Posterior cingulate gyrus (tissue), 11 donors: Measurements from ENCODE around the gene CD200.
"Not testable (repeated sequence)": the region's sequence is repeated elsewhere in the genome, so short reads cannot be mapped to it uniquely, and the experiment has no call there.

Experiments used
- DNase-seq, 10 donors: peaks; one replicate each; pipeline versions ENCODE4 v3.0.0 to v3.0.0-alpha.2; 2020 to 2021; ENCODE audit warnings: mixed read lengths in 3 of 10
- intact Hi-C: fragments of 100-400 bp; cut with DNase I; formaldehyde crosslinking; loops from one replicate; pipeline ENCODE4 v1.15.1; 2023

CD200 gene

GRCh38 chr3:112381673-112382542 is 49.0 kb downstream of the CD200 start:
- DNase-seq = no peak
- intact Hi-C loops = no loop called here

- intact Hi-C loops = no loop called here
- no peak for DNase-seq
Measured at GRCh38 chr3:112382543-112383160, 49.7 kb downstream of the CD200 start.

GRCh38 chr3:112384769-112385168 is 51.8 kb downstream of the CD200 start:
- intact Hi-C loops = no loop called here
- no peak for DNase-seq

- no peak for DNase-seq
- intact Hi-C loops = no loop called here
Measured at GRCh38 chr3:112388972-112389371, 56.0 kb downstream of the CD200 start.

- DNase-seq = no peak
- intact Hi-C loops = loop anchor here (2.0 to 5.0 kb wide), 2 partner anchors 39 to 58 kb away; partner anchors contain the start of gene CD200
Measured at GRCh38 chr3:112389961-112390360, 57.0 kb downstream of the CD200 start.

GRCh38 chr3:112390783-112391641 is 58.1 kb downstream of the CD200 start:
- intact Hi-C loops = loop anchor here (2.0 to 5.0 kb wide), 2 partner anchors 40 to 59 kb away; partner anchors contain the start of gene CD200
- DNase-seq = peak in 6 of 10 donors; percentile 6 to 55 (median 25)

GRCh38 chr3:112391648-112392047 is 58.7 kb downstream of the CD200 start:
- intact Hi-C loops = loop anchor here (2.0 to 5.0 kb wide), 2 partner anchors 41 to 59 kb away; partner anchors contain the start of gene CD200
- peak in 2 of 10 donors; percentile 23 to 81 for DNase-seq

GRCh38 chr3:112392393-112393359 is 59.7 kb downstream of the CD200 start:
- intact Hi-C loops = loop anchor here (5.0 kb wide), 1 partner anchor 60 kb away; the partner anchor contains the start of gene CD200
- no peak for DNase-seq

GRCh38 chr3:112393360-112393728 is 60.4 kb downstream of the CD200 start:
- no peak for DNase-seq
- intact Hi-C loops = loop anchor here (5.0 kb wide), 1 partner anchor 61 kb away; the partner anchor contains the start of gene CD200

GRCh38 chr3:112394003-112394640 is 61.2 kb downstream of the CD200 start:
- intact Hi-C loops = loop anchor here (5.0 kb wide), 1 partner anchor 62 kb away; the partner anchor contains the start of gene CD200
- peak in 1 of 10 donors; percentile 71 for DNase-seq

GRCh38 chr3:112395181-112395895 is 62.4 kb downstream of the CD200 start:
- no peak for DNase-seq
- intact Hi-C loops = no loop called here

GRCh38 chr3:112395896-112396290 is 62.9 kb downstream of the CD200 start:
- intact Hi-C loops = no loop called here
- no peak for DNase-seq

- no peak for DNase-seq
- intact Hi-C loops = no loop called here
Measured at GRCh38 chr3:112397556-112397955, 64.6 kb downstream of the CD200 start.

GRCh38 chr3:112399064-112399463 is 66.1 kb downstream of the CD200 start:
- intact Hi-C loops = no loop called here
- DNase-seq = no peak

GRCh38 chr3:112399554-112399953 is 66.6 kb downstream of the CD200 start:
- DNase-seq, intact Hi-C loops: not testable (repeated sequence)

GRCh38 chr3:112400317-112400716 is 67.4 kb downstream of the CD200 start:
- DNase-seq, intact Hi-C loops: not testable (repeated sequence)

GRCh38 chr3:112401617-112402016 is 68.7 kb downstream of the CD200 start:
- no peak for DNase-seq
- intact Hi-C loops = no loop called here

GRCh38 chr3:112403103-112403502 is 70.1 kb downstream of the CD200 start:
- intact Hi-C loops = no loop called here
- DNase-seq = no peak
